ENCODE results near the gene CLSTN3. TPM values are rescaled to one million over a fixed set of nuclear protein-coding genes. Genes with fewer than 3 reads are reported as not detected.

The CLSTN3 gene
- total RNA-seq, result 48.5 and 50.8 TPM in 2 replicates

DNA sequence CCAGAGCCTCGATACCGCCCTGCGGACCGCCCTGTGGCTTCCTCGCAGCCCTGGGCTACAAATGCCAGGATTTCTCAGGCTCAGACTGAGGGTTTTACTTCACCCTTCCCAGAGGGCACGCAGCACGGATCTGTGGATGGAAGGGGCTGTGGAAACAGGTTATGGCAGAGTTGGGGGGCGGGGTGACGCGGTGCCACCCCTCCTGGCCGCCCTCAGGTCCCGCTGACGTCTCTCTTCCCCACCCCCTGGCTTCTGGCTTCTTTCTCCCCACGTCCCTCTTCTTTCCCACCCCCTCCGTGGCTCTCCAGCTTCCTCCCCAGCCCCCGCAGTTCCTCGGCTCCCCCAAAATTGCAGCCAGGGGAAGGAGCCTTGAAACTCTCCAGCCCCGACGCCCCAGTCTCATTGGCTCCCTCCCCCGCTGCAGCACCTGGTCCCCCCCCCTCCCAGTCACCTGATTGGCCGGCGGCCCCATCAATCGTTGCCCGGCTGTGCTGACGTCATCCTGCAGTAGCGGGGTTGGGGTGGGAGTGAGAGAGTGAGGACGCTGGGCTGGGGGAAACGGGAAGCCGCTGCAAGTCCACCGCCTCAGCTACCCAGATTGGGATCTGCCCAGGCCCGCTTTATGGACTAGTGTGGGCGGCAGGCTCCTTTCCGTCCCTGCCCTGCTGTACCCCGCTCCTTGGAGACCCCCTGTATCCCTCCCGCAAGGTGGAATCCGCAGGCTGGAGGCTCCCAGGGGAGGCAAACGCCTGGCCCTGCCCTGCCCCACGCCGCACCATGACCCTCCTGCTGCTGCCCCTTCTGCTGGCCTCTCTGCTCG, at the start of gene CLSTN3:
TSS of gene CLSTN3 (plus strand) at position 500 of the 820 bp plus-strand sequence. CDS start at position 778, 278 bp downstream.
- H3K36me3 Mint-ChIP-seq (ENCODE audit: low read depth), result peaks cover 28% of the 10 kb centered on the region
- peaks cover 37% of the 10 kb centered on the region for H3K4me1 Mint-ChIP-seq (ENCODE audit: low read depth)
- peak; percentile 84 for DNase-seq (ENCODE audit: low spot score)
- no peaks in the 10 kb centered on the region for H3K9me3 Mint-ChIP-seq
- intact Hi-C loops (cut with micrococcal nuclease), result loop anchor here (1.0 to 5.0 kb wide), 4 partner anchors 21 to 638 kb away; partner anchors contain the start of genes C1RL, LPCAT3, MRPL51 and NCAPD2
- H3K4me3 Mint-ChIP-seq, result peak within 1 kb of the TSS; percentile 96
- peak within 1 kb of the TSS; percentile 91 for H3K27ac Mint-ChIP-seq
- no peaks in the 10 kb centered on the region for H3K27me3 Mint-ChIP-seq (ENCODE audit: insufficient read depth)

DNA sequence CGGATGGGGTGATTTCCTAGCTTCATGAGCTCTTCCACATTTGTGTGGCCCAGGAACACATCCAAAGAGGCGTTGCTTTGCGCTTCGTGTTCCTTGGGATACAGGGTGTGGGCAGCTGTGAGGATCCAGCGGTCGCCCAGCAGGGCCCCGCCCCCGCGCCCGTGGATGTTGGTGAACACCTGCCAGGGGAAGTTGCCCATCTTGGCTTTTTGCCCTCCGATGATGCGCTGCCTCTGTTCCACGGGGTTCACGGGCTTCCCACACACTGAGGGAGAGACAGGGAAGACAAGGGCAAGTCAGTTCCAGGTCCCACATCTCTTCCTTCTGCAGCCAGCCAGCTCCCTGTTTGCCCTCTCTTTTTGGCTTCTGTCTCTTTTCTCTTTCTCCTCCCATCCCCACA, 49.1 kb upstream of the CLSTN3 start:
- Mint-ChIP-seq H3K27me3 (ENCODE audit: insufficient read depth) (peaks cover 6% of the 10 kb centered on the region), H3K4me1 (ENCODE audit: low read depth) (peaks cover under 1% of the 10 kb centered on the region), H3K4me3 (no peak overlapping the region), H3K36me3 (ENCODE audit: low read depth) (peaks cover 5% of the 10 kb centered on the region), H3K27ac (no peak overlapping the region), H3K9me3 (peaks cover 6% of the 10 kb centered on the region)
- intact Hi-C loops (cut with micrococcal nuclease), result no loop called here
- DNase-seq (ENCODE audit: low spot score), result no peak

DNA sequence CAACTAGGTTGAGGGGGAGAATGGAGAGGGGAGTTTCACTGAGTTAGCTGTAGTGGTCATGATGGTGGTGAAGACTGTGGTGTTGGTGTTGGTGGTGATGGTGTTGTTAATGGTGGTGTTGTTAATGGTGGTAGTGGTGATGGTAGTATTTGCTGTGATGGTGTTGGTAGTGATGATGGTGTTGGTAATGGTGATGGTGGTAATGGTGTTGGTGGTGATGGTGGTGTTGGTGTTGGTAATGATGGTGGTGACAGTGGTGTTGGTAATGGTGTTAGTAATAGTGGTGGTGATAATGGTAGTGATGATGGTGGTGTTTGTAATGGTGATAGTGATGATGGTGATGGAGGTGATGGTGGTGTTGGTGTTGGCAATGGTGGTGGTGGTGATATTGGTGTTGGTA, 47.0 kb upstream of the CLSTN3 start:
- intact Hi-C loops (cut with micrococcal nuclease), result no loop called here
- peaks cover 6% of the 10 kb centered on the region for H3K9me3 Mint-ChIP-seq
- no peak overlapping the region for H3K4me3 Mint-ChIP-seq
- DNase-seq (ENCODE audit: low spot score), result no peak
- peaks cover 3% of the 10 kb centered on the region for H3K27me3 Mint-ChIP-seq (ENCODE audit: insufficient read depth)
- H3K27ac Mint-ChIP-seq, result no peak overlapping the region
- no peaks in the 10 kb centered on the region for H3K4me1 Mint-ChIP-seq (ENCODE audit: low read depth)
- H3K36me3 Mint-ChIP-seq (ENCODE audit: low read depth), result peaks cover 5% of the 10 kb centered on the region

DNA sequence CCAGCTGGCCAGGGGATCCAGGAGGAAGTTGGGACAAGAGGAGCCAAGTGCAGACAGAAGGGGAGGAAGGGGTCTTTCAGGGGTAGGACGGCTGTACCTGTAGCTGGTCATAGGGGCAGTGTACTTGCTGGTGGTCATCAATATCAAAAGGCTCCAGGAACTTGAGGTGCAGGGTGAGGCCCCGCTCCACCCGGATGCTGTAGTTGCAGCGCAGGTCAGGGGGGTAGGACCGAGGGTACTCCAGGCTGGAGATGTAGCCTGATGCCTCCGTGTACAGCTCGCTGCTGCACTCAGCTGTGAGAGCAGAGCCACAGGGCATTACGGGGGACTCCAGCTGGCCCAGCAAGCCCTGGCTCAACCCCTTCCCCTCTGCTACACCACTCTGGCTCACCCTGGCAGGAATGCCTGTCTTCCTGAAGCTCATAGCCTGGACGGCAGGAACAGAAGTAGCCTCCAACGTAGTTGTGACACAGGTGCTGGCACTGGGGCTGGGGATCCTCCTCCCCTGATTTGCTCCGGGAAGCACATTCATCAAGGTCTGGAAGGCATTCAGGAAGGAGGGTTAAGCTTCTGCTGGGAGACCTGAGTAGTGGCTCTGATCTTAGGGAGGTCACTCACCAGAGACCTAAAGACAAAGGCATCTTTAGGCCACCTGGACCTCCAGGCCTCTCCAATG, 40.8 kb upstream of the CLSTN3 start:
- H3K4me1 Mint-ChIP-seq (ENCODE audit: low read depth), result peaks cover 8% of the 10 kb centered on the region
- H3K27ac Mint-ChIP-seq, result no peak overlapping the region
- H3K27me3 Mint-ChIP-seq (ENCODE audit: insufficient read depth), result peaks cover 6% of the 10 kb centered on the region
- H3K36me3 Mint-ChIP-seq (ENCODE audit: low read depth), result no peaks in the 10 kb centered on the region
- H3K9me3 Mint-ChIP-seq, result no peaks in the 10 kb centered on the region
- no peak overlapping the region for H3K4me3 Mint-ChIP-seq
- intact Hi-C loops (cut with micrococcal nuclease), result no loop called here
- no peak for DNase-seq (ENCODE audit: low spot score)

DNA sequence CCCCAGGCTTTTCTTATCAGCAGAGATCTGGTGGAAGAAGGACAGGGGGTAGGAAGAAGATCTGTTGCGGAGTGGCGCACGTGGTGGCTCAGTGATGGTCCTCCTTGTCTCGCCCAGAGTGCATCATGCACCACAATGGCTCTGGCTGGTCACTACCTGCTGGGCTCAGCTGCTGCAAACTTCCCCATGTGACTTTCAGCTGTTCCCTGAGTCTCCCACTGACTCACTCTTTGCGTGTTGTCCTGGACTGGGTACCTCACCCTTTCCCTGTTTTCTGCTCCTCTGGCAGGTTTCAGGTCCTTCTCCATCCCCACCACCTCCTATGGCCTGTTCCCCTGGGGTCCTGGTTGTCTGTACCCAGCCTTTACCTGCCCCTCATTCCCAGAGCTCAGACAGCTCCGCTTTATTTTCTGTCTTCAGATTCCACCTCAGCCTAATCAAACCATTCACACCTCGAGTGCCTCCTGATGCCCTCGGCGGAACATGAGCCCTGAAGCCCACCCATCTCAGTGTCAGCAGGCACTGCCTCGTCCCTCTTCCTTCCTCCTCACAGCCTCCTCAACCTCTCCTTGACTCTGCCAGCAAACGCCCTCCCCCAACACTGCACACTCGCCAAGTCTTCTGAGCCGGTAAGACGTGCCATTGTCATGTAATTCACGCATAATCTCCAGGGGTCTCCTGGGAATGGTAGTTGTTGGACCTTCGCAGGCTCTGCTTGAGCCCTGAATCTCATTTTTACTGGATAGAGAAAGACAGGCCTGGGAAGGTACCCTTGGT, 39.8 kb upstream of the CLSTN3 start:
- no peak overlapping the region for H3K4me3 Mint-ChIP-seq
- DNase-seq (ENCODE audit: low spot score), result no peak
- H3K36me3 Mint-ChIP-seq (ENCODE audit: low read depth), result no peaks in the 10 kb centered on the region
- intact Hi-C loops (cut with micrococcal nuclease), result loop anchor here (5.0 kb wide), 1 partner anchor 118 kb away; the partner anchor contains the start of genes EMG1 and PHB2
- no peaks in the 10 kb centered on the region for H3K9me3 Mint-ChIP-seq
- H3K27me3 Mint-ChIP-seq (ENCODE audit: insufficient read depth), result peaks cover 6% of the 10 kb centered on the region
- H3K27ac Mint-ChIP-seq, result no peak overlapping the region
- H3K4me1 Mint-ChIP-seq (ENCODE audit: low read depth), result peaks cover 8% of the 10 kb centered on the region

DNA sequence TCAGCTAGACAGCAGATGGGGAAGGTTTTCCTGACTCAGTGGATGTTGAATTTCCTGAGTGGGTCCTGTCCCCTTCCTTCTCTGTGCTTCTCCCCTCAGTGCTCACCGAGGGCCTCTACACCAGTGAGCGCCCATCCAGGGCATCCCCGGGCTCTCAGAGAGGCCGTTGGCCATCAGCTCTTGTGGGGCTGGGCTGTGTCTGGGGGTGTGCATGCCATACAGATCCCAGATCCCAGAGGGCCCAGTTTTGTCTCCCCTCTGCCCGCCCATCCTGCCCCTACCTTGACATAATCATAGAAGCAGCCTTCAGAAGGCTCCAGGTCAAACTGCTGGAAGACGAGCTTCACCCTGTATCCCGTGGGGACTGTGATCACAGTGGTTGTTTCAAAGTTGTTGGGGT, 39.0 kb upstream of the CLSTN3 start:
- Mint-ChIP-seq H3K27me3 (ENCODE audit: insufficient read depth) (peaks cover 6% of the 10 kb centered on the region), H3K27ac (no peak overlapping the region), H3K36me3 (ENCODE audit: low read depth) (no peaks in the 10 kb centered on the region), H3K4me1 (ENCODE audit: low read depth) (peaks cover 8% of the 10 kb centered on the region), H3K4me3 (no peak overlapping the region), H3K9me3 (no peaks in the 10 kb centered on the region)
- intact Hi-C loops (cut with micrococcal nuclease), result loop anchor here (5.0 kb wide), 1 partner anchor 119 kb away; the partner anchor contains the start of genes EMG1 and PHB2
- no peak for DNase-seq (ENCODE audit: low spot score)

DNA sequence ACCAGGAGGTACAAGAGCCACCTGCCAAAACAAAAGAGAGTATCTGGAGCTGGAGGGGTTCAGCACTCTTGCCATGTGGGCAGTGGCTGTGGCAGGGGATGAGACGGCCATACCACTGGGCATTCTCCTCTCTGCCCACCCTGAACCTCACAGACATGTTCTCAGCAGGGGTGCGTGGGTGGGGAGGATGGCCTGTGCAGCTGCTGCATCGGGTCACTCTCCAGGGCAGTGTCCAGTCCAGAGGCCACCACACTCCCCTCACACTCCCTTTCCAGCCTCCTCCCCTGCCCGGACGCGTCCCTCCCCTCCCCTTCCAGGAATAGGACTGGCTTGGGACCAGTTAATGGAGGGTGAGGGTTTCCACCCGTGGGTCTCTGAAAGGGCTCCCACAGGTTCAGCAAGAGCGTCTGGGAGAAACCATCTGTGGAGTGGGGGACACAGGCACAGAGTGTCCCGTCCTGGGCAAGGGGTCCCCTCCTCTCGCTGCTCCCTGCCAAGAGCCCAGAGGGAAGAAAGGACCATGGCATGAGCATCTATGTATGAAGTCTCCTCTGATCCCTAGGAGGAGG, 38.4 kb upstream of the CLSTN3 start:
- Mint-ChIP-seq H3K9me3 (no peaks in the 10 kb centered on the region), H3K36me3 (ENCODE audit: low read depth) (no peaks in the 10 kb centered on the region), H3K4me1 (ENCODE audit: low read depth) (peaks cover 8% of the 10 kb centered on the region), H3K27ac (peak overlapping the region; percentile 0), H3K4me3 (peak overlapping the region; percentile 80), H3K27me3 (ENCODE audit: insufficient read depth) (peaks cover 6% of the 10 kb centered on the region)
- intact Hi-C loops (cut with micrococcal nuclease), result loop anchor here (1.0 to 5.0 kb wide), 6 partner anchors 17 to 167 kb away; partner anchors contain the start of genes C12orf57, EMG1, LPCAT3 and PHB2
- no peak for DNase-seq (ENCODE audit: low spot score)

DNA sequence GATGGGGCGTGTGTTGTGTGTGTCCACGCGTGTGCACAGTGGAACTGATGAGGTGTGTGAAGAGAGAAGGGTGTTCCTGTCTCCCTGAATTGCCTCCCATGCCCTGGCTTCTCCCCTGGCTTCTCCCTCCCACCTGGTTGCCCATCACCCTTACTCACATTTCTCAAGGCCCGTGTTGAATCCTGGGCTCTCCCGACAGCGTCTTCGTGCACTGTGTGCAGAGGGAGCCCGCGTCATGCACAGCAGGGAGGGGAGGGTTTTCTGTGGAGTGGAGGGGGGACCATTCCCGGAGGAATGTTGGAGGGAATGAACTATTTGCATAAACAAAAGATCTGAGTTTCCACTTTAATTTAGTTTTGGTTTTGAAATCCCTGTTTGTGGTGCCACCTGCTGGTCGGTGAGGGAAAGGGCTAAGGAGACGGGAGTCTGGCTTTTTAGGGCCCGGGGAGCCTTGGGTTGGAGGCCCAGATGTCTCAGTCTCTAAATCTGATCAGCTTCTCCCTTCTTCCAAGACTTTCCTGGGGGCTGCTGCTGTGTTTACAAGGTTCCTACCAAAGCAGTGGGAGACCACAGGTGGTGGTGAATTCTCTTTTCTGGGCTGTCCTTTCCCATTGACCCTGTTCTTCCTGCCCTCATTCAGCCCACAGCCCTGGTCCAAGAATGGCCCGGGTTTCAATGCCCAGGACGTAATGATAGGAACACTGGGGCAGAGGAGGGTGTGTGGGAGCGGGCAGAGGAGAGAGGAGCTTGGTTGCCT, 37.8 kb upstream of the CLSTN3 start, which contains the start of gene C1R:
TSS of gene C1R (minus strand) at position 217 of the 757 bp plus-strand sequence. CDS start at position 160, 57 bp downstream.
- peak within 1 kb of the TSS; percentile 0 for H3K27ac Mint-ChIP-seq
- peak; percentile 51 for DNase-seq (ENCODE audit: low spot score)
- intact Hi-C loops (cut with micrococcal nuclease), result loop anchor here (1.0 to 5.0 kb wide), 6 partner anchors 16 to 168 kb away; partner anchors contain the start of genes C12orf57, EMG1, LPCAT3 and PHB2
- H3K4me3 Mint-ChIP-seq, result peak within 1 kb of the TSS; percentile 80
- H3K36me3 Mint-ChIP-seq (ENCODE audit: low read depth), result no peaks in the 10 kb centered on the region
- peaks cover 6% of the 10 kb centered on the region for H3K27me3 Mint-ChIP-seq (ENCODE audit: insufficient read depth)
- H3K4me1 Mint-ChIP-seq (ENCODE audit: low read depth), result peaks cover 8% of the 10 kb centered on the region
- H3K9me3 Mint-ChIP-seq, result no peaks in the 10 kb centered on the region

DNA sequence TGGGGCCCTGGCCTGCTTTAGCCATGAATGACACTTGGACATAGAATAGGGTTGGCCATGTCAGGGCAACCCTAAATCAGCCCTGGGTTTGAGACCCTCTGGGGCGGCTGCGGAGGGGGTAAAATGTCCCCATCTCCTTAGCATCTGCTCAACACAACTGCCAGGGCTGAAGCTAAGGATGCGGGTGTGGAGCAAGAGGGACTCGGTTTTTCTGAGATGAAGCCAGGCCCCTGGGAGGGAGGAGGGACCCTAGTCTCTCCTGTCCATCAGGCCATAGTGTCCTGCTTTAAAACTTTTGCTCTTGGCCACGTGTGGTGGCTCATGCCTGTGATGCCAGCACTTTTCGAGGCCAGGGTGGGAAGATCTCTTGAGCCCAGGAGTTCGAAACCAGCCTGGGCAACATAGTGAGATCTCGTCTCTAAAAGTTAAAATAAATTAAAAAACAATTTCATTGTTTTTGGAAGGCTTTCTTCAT, 37.1 kb upstream of the CLSTN3 start:
- Mint-ChIP-seq H3K36me3 (ENCODE audit: low read depth) (no peaks in the 10 kb centered on the region), H3K4me1 (ENCODE audit: low read depth) (peaks cover 8% of the 10 kb centered on the region), H3K27me3 (ENCODE audit: insufficient read depth) (peaks cover 6% of the 10 kb centered on the region), H3K4me3 (no peak overlapping the region), H3K27ac (no peak overlapping the region), H3K9me3 (no peaks in the 10 kb centered on the region)
- DNase-seq (ENCODE audit: low spot score), result no peak
- intact Hi-C loops (cut with micrococcal nuclease), result loop anchor here (1.0 to 5.0 kb wide), 6 partner anchors 15 to 169 kb away; partner anchors contain the start of genes C12orf57, EMG1, LPCAT3 and PHB2

DNA sequence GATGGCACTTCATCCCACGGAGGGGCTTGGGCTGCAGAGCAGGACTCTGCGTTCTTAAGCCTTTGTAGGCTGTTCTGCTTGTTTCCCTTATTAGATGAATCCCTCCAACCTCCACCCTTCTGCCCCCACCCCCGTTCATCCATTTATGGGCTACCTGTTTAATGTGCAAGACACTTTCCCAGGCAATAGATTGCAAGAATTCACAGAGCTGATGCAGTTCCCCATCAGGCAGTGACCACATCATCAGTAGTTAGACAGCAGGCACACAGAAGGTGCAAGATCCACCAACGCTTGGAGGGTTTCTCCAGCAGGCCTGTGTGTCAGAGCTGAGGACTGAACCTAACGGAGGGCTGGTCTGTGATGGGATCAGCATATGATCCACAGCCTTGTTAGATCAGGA, 36.7 kb upstream of the CLSTN3 start:
- Mint-ChIP-seq H3K27me3 (ENCODE audit: insufficient read depth) (peaks cover 6% of the 10 kb centered on the region), H3K36me3 (ENCODE audit: low read depth) (peaks cover 3% of the 10 kb centered on the region), H3K9me3 (no peaks in the 10 kb centered on the region), H3K4me1 (ENCODE audit: low read depth) (peaks cover 8% of the 10 kb centered on the region), H3K4me3 (no peak overlapping the region), H3K27ac (no peak overlapping the region)
- DNase-seq (ENCODE audit: low spot score), result no peak
- intact Hi-C loops (cut with micrococcal nuclease), result loop anchor here (2.0 to 5.0 kb wide), 2 partner anchors 75 to 121 kb away; partner anchors contain the start of genes EMG1, LPCAT3 and PHB2

DNA sequence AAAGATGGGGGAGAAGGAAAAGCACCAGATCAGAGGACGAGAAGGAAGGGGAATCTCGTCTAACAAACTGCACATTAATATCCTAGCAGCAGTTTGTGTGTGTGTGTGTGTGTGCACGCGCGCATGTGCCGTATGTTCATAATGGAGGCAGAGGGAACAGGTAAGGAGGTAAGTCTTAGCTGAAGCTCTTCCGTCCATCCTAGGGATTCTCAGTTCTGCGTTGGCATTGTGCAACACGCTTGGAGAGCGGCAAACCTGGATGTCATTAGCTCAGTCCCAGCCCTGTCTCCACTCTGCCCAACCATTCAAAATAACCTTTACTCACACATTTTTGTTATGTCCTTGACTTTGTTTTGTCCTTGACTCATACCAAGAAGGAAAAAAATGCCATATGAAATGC, 36.3 kb upstream of the CLSTN3 start:
- Mint-ChIP-seq H3K9me3 (no peaks in the 10 kb centered on the region), H3K27ac (no peak overlapping the region), H3K36me3 (ENCODE audit: low read depth) (peaks cover 6% of the 10 kb centered on the region), H3K27me3 (ENCODE audit: insufficient read depth) (peaks cover 6% of the 10 kb centered on the region), H3K4me1 (ENCODE audit: low read depth) (peaks cover 8% of the 10 kb centered on the region), H3K4me3 (no peak overlapping the region)
- no peak for DNase-seq (ENCODE audit: low spot score)
- intact Hi-C loops (cut with micrococcal nuclease), result loop anchor here (2.0 to 5.0 kb wide), 2 partner anchors 75 to 122 kb away; partner anchors contain the start of genes EMG1, LPCAT3 and PHB2

Measured in activated T-helper 1 cell treated with anti-CD3 and anti-CD28 coated beads, Interleukin-12 subunit alpha, Interleukin-12 subunit beta, Interleukin-2, Interleukin-4 antibody, amounts not matched to agents 30 ng/mL and 10 ng/mL and 1 ng/mL, durations not matched to agents 14 hours and 24 hours and 36 hours (primary cell).